Thyroid gland (tissue), 4 donors: ENCODE results near the gene ECPAS.

ENCODE experiments used
- POLR2A ChIP-seq, 2 donors: fragments of 450-650 bp; IDR thresholded peaks; one replicate each; pipeline ENCODE4 v1.6.1; 2017; ENCODE audit warnings: antibody characterized with exemption in 2 of 2, mild to moderate bottlenecking in 2 of 2, moderate library complexity in 1 of 2
- TF ChIP-seq, protein P1 (sequence below), 6 experiments: fragments of 200-600 bp in 3 of 6; fragments of 450-650 bp in 3 of 6; sonication (generic) in 3 of 6; IDR thresholded peaks; one replicate each; pipeline ENCODE4 v1.5.1; 2016 to 2019; ENCODE audit warnings: antibody characterized with exemption in 6 of 6, mild to moderate bottlenecking in 2 of 6, inconsistent platforms in 1 of 6, moderate library complexity in 1 of 6

DNA sequence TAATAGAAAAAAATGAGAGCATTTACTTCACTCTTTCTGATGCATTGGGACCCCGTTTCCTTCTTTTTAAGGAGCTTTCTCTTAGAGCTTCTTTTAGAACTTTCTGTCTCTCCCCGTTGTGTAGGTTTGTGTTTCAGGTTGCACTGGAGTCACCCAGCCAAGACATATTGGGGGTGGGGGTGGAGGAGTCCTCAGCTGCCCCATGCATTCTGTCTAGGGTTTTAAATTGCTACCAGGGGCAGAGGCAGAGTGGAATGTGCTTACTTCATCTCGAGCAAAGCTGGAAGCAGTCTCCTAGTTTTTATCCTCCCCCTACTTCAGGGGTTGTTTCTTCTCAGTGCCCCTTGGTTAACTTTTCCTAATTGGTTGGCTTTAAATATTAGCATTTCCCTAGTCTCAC, 163.6 kb downstream of the ECPAS start:
- TF ChIP-seq POLR2A (IDR thresholded peaks at IDR 0.05) = no peak
- TF ChIP-seq, protein P1, sequence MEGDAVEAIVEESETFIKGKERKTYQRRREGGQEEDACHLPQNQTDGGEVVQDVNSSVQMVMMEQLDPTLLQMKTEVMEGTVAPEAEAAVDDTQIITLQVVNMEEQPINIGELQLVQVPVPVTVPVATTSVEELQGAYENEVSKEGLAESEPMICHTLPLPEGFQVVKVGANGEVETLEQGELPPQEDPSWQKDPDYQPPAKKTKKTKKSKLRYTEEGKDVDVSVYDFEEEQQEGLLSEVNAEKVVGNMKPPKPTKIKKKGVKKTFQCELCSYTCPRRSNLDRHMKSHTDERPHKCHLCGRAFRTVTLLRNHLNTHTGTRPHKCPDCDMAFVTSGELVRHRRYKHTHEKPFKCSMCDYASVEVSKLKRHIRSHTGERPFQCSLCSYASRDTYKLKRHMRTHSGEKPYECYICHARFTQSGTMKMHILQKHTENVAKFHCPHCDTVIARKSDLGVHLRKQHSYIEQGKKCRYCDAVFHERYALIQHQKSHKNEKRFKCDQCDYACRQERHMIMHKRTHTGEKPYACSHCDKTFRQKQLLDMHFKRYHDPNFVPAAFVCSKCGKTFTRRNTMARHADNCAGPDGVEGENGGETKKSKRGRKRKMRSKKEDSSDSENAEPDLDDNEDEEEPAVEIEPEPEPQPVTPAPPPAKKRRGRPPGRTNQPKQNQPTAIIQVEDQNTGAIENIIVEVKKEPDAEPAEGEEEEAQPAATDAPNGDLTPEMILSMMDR (IDR thresholded peaks at IDR 0.05) = no peak
